Stomach (tissue), 9 donors: ENCODE measurements around the gene CDK13. TPM values are rescaled to one million over a fixed set of nuclear protein-coding genes. Genes with fewer than 3 reads are reported as not detected.
"Not testable (repeated sequence)": the region's sequence is repeated elsewhere in the genome, so short reads cannot be mapped to it uniquely, and the experiment has no call there.

Source experiments
- DNase-seq, 2 donors: peaks; one replicate each; pipeline versions ENCODE4 v3.0.0 to v3.0.0-alpha.2; 2013 to 2019
- H3K27ac ChIP-seq, 5 donors: fragments of 200-600 bp in 4 of 5; sonication (generic) in 4 of 5; one replicate each; pipeline ENCODE4 v1.5.1; 2013 to 2019; ENCODE audit warnings: mild to moderate bottlenecking in 1 of 5, moderate library complexity in 1 of 5
- H3K27me3 ChIP-seq, 3 donors: fragments of 200-600 bp; sonication (generic); one replicate each; pipeline ENCODE4 v1.5.1; 2017 to 2019; ENCODE audit warnings: mixed run types in 1 of 3
- H3K36me3 ChIP-seq, 4 donors: fragments of 200-600 bp; sonication (generic); 1 replicate in 3 of 4; 2 replicates in 1 of 4; pipeline ENCODE4 v1.5.1; 2016 to 2019
- H3K4me1 ChIP-seq, 4 donors: fragments of 200-600 bp; sonication (generic); one replicate each; pipeline ENCODE4 v1.5.1; 2016 to 2019
- H3K4me3 ChIP-seq, 4 donors: fragments of 200-600 bp; sonication (generic) in 3 of 4; one replicate each; pipeline ENCODE4 v1.5.1; 2016 to 2019; ENCODE audit warnings: mild to moderate bottlenecking in 1 of 4
- H3K9me3 ChIP-seq, 4 donors: fragments of 200-600 bp; sonication (generic); one replicate each; pipeline ENCODE4 v1.5.1; 2016 to 2019
- CTCF ChIP-seq, 7 experiments: fragments of 450-650 bp in 4 of 7; fragments of 200-600 bp in 3 of 7; sonication (generic) in 3 of 7; IDR thresholded peaks; one replicate each; pipeline ENCODE4 v1.5.1; 2016 to 2019; ENCODE audit warnings: antibody characterized with exemption in 7 of 7, control low read depth in 2 of 7, mild to moderate bottlenecking in 1 of 7
- EP300 ChIP-seq: sonication (generic); formaldehyde crosslinking; IDR thresholded peaks from one replicate; pipeline ENCODE4 v1.6.1; 2017; ENCODE audit warnings: antibody characterized with exemption
- POLR2A ChIP-seq, 4 donors: fragments of 450-650 bp; IDR thresholded peaks; one replicate each; pipeline ENCODE4 v1.6.1; 2016; ENCODE audit warnings: antibody characterized with exemption in 4 of 4, control low read depth in 2 of 4, mild to moderate bottlenecking in 1 of 4, moderate library complexity in 1 of 4
- POLR2AphosphoS5 ChIP-seq, 3 donors: sonication (generic); formaldehyde crosslinking; IDR thresholded peaks; one replicate each; pipeline ENCODE4 v1.6.1; 2016; ENCODE audit warnings: antibody characterized with exemption in 3 of 3
- WGBS, 5 donors: extraction: QIAGEN DNeasy Blood & Tissue Kit in 3 of 5; methylation state at CpG; one replicate each; pipeline versions ENCODE4 v1.1.5 to v1.1.7; 2013 to 2018; 5-methylcytosine and 5-hydroxymethylcytosine counted together
- intact Hi-C: fragments of 100-400 bp; cut with DNase I; formaldehyde crosslinking; loops from one replicate; pipeline ENCODE4 v1.15.1; 2023; ENCODE audit warnings: low total_unique reads
- polyA plus RNA-seq, 3 donors: library from polyadenylated mRNA; stranded (reverse); fragments of 200-250 nt; gene quantifications; one replicate each; pipeline ENCODE4 v1.2.3, GENCODE V29; 2013
- small RNA-seq, 4 donors: library from RNA; depleted of rRNA; stranded (forward); fragments of <200 nt; gene quantifications; one replicate each; pipeline ENCODE3, GENCODE V24; 2016
- total RNA-seq, 5 donors: library from RNA; depleted of rRNA; stranded (reverse); fragments of >200 nt; gene quantifications; one replicate each; pipeline versions ENCODE4 v1.1.0 to v1.2.3, GENCODE V29; 2014 to 2016
- donor health status: healthy with polysubstance abuse.
- donor health status: Bipolar disorder and iron deficiency.
- donor health status: healthy.

Gene CDK13
- total and polyA plus RNA-seq, 8 donors, result 7.0 to 140 (median 66.2) TPM

DNA sequence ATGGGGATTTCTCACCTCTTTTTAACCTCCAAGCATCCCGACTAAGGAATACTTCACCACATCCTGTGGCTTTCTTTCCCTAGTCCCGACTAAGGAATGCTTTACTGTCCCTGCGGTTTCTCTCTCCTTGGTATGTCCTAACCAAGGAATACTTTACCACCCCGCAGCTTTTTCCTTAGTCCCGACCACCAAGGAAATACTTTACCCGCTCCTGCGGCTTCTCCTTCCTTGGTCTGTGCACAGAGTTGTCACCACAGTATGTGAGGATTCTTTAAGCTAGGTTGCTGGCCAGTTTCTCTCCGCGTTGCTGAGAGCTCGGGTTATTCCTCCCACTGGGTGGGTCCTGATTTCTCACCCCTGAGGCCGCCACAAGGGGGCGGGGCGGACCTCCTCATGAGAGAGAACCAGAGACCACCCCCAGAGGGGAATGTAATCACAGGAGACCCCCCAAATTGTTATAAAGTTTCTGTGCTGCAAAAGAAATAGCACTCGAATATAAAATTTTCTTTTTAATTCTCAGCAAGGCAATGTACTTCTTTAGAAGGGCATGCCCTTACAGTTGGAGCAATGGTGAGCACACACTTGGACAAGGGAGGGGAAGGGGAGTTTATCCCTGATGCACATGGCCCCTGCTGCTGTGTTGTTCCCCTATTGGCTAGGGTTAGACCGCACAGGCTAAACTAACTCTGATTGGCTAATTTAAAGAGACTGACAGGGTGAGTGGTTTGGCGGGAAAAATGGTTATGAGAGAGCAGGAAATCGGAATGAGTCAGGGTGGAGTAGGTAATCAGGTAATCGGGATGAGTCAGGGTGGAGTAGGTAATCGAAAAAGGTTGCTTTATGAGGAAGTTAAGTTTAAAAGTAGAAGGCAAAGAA is 197.6 kb downstream of the CDK13 start:
- DNase-seq, result no peak
- H3K36me3 ChIP-seq, result no peaks in the 10 kb centered on the region
- no peaks in the 10 kb centered on the region for H3K27me3 ChIP-seq
- 84 to 90% (median 86%) methylated on average over 19 of the region's 19 CpGs for WGBS, 5 donors
- no peaks in the 10 kb centered on the region for H3K9me3 ChIP-seq
- H3K27ac ChIP-seq, result no peak overlapping the region
- no peak for TF ChIP-seq POLR2A (IDR thresholded peaks at IDR 0.05)
- intact Hi-C loops, result no loop called here
- H3K4me3 ChIP-seq, result no peak overlapping the region
- H3K4me1 ChIP-seq, result no peaks in the 10 kb centered on the region

- H3K9me3 ChIP-seq, H3K4me3 ChIP-seq, H3K36me3 ChIP-seq, H3K27me3 ChIP-seq, H3K27ac ChIP-seq, intact Hi-C loops, H3K4me1 ChIP-seq, DNase-seq: not testable (repeated sequence)
- 91 to 97% (median 94%) methylated on average over 7 of the region's 7 CpGs for WGBS, 5 donors
Observed at GRCh38 chr7:40148247-40148580, 198.2 kb downstream of the CDK13 start.

- Histone ChIP-seq H3K4me3 (no peak overlapping the region), H3K27ac (no peak overlapping the region), H3K36me3 (no peaks in the 10 kb centered on the region), H3K9me3 (no peaks in the 10 kb centered on the region), H3K4me1 (no peaks in the 10 kb centered on the region), H3K27me3 (no peaks in the 10 kb centered on the region)
- intact Hi-C loops, result no loop called here
- TF ChIP-seq EP300 (no peak), POLR2A (IDR thresholded peaks at IDR 0.05) (no peak), POLR2AphosphoS5 (IDR thresholded peaks at IDR 0.05) (no peak), CTCF (IDR thresholded peaks at IDR 0.05) (no peak)
- WGBS, 5 donors, result 77 to 86% (median 85%) methylated on average over 2 of the region's 2 CpGs
- no peak for DNase-seq
Observed at GRCh38 chr7:40148671-40149070, 198.6 kb downstream of the CDK13 start.

Small RNA genes within 50 kb of the gene (small RNA-seq; reads per million reads assigned to genes)
- gene AC006023.1 (0 reads per million in 4 donors), gene AC006023.2 (0 reads per million in 4 donors)

Other genes starting within 250 kb of the CDK13 start
- 10 to 100 TPM in 2 of 5 donors, 1 to 10 TPM in 3; 3.1 to 68.3 (median 8.9) TPM for gene MPLKIP, start 184.4 kb downstream of the CDK13 start, total RNA-seq
- gene MPLKIP, start 184.4 kb downstream of the CDK13 start, polyA plus RNA-seq, result 10 to 100 TPM; 38.5 to 42.0 (median 40.8) TPM
- gene SUGCT, start 184.7 kb downstream of the CDK13 start, total RNA-seq, result 1 to 10 TPM in 3 of 5 donors, under 1 TPM in 1, not detected in 1; 0.87 to 8.0 (median 2.2) TPM
- gene SUGCT, start 184.7 kb downstream of the CDK13 start, polyA plus RNA-seq, result 1 to 10 TPM; 1.4 to 3.7 (median 2.9) TPM